ENCODE results near the gene ZNF213.
"Not testable (repeated sequence)": the region's sequence is repeated elsewhere in the genome, so short reads cannot be mapped to it uniquely, and the experiment has no call there.

Gene ZNF213

GRCh38 chr16:3148256-3149192 is 13.7 kb downstream of the ZNF213 start:
- no peak for DNase-seq

GRCh38 chr16:3149193-3149530 is 14.3 kb downstream of the ZNF213 start:
- no peak for DNase-seq

GRCh38 chr16:3149630-3150345 is 15.0 kb downstream of the ZNF213 start:
- DNase-seq, result peak; percentile 25

- peak; percentile 92 for DNase-seq
Measured at GRCh38 chr16:3150346-3151218, 15.8 kb downstream of the ZNF213 start.

GRCh38 chr16:3152027-3152276 is 17.1 kb downstream of the ZNF213 start:
- no peak for DNase-seq

GRCh38 chr16:3152277-3152990 is 17.6 kb downstream of the ZNF213 start:
- DNase-seq, result peak; percentile 77

- no peak for DNase-seq
Measured at GRCh38 chr16:3152991-3153368, 18.2 kb downstream of the ZNF213 start.

GRCh38 chr16:3155181-3155580 is 20.4 kb downstream of the ZNF213 start:
- no peak for DNase-seq

GRCh38 chr16:3155972-3156371 is 21.1 kb downstream of the ZNF213 start:
- DNase-seq, result no peak

GRCh38 chr16:3157229-3158025 is 22.6 kb downstream of the ZNF213 start:
- DNase-seq, result peak; percentile 64

GRCh38 chr16:3158026-3158509 is 23.2 kb downstream of the ZNF213 start:
- no peak for DNase-seq

GRCh38 chr16:3158510-3159314 is 23.9 kb downstream of the ZNF213 start:
- DNase-seq, result peak; percentile 10

GRCh38 chr16:3161235-3162018 is 26.6 kb downstream of the ZNF213 start:
- no peak for DNase-seq

GRCh38 chr16:3164121-3164991 is 29.5 kb downstream of the ZNF213 start:
- DNase-seq, result no peak

GRCh38 chr16:3165111-3165822 is 30.4 kb downstream of the ZNF213 start:
- DNase-seq, result no peak

- DNase-seq, result no peak
Measured at GRCh38 chr16:3166505-3166886, 31.7 kb downstream of the ZNF213 start.

- DNase-seq, result not testable (repeated sequence)
Measured at GRCh38 chr16:3168729-3169128, 33.9 kb downstream of the ZNF213 start.

- no peak for DNase-seq
Measured at GRCh38 chr16:3170440-3171180, 35.8 kb downstream of the ZNF213 start.

Data from DMS79 treated with DMSO at 0.1 percent for 48 hours (cell line).